Activated T-cell treated with anti-CD3 and anti-CD28 coated beads for 4 hours (primary cell): ENCODE data around the gene LRBA.
"Not testable (repeated sequence)": the region's sequence is repeated elsewhere in the genome, so short reads cannot be mapped to it uniquely, and the experiment has no call there.

Experiments
- DNase-seq: peaks from one replicate; pipeline ENCODE4 v3.0.0-alpha.2; 2020

LRBA gene

GRCh38 chr4:150723727-150724411 lies 291.2 kb downstream of the LRBA start:
- DNase-seq: no peak

GRCh38 chr4:150722908-150723362 lies 292.1 kb downstream of the LRBA start:
- DNase-seq: no peak

DNA sequence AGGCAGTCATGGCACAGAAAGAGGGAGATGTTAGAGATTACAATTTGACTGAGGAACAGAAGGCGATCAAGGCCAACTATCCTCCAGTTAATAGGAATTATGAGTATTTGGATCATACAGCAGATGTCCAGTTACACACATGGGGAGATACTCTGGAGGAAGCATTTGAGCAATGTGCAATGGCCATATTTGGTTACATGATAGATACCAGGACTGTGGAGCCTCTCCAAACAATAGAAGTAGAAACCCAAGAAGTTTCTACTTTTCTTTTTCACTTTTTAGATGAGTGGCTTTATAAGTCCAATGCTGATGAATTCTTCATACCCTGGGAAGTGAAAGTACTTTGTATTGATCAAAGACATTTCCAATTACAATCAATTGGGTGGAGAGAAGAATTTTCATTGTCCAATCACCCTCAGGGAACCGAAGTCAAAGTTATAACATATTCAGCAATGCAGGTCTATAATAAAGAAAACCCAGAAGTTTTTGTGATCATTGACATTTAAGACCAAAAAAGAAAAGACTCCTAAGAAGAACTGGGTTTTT lies 294.0 kb downstream of the LRBA start:
- no peak for DNase-seq

DNA sequence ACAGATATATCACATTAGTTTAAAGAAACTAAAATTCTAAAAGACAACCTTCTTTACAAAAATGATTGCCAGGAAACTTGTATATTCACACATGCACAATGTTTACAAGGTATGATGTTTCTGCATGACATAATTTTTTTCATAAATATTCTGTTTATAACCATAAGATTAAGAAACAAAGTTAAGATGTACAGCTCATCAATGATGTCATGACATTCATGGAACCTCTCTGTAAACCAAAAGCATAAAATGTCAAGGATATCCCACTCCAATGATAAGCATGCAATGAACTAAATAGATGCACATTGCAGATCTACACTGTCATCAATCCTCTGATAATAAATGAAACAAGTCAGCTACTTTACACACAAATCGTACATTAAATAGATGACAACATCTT lies 297.1 kb downstream of the LRBA start:
- no peak for DNase-seq

DNA sequence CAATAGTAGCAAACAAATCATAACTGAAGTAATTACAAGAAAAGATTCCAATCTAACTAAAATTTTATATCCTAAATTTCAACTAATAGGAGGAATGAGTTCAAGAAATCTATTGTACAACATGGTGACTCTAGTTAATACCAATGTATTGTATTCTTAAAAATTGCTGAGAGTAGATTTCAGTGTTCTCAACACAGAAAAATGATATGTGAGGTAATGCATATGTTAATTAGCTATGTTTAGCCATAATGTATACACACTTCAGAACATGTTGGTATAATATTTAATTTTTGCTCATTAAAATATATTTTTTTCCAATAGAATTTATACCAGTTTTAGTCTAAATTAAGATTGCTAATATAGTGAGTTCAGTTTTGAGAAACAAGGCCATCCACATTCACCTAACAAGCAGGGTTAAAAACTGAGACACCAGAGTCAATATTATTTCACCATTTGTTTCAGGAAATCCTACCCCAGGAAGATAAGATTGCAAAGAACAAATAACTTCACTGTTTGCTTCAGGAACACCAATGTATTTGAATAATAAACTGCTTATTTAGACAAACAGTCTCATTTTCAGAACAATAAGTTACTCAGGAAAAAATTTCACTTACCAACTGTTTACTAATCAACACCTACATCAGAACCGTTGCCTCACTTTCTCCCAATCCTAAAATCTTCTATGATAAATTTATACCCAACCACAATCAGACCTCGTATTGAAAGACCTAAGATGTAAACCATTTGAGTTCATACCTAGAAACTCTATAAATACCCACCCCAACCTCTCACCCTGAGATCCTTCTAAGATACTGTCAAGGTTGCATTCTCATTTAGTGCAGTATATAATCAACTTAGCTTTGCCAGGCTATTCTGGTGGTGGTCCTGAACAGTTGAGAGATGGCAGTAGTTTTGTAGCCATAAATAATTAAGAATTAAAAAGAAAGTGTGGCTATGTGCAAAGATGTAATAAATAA lies 300.3 kb downstream of the LRBA start:
- DNase-seq: no peak

DNA sequence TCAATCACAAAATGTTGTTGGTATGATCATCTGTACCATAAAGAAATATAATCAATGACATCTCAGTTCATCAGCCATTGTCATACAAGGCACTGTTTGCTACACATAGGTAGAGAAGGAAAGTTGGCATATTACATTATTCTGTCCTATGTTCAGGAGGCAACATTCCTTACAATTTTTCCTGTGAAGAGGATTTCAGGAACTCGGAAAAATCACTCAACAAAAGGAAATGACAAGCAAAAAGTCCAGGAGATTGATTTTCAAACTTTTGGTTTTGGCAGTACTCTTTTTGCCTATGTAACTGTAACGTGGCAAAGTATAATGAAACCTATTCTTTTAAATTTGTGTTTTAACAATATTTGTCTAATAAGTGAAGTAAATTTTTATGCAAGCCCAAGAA lies 301.8 kb downstream of the LRBA start:
- no peak for DNase-seq

DNA sequence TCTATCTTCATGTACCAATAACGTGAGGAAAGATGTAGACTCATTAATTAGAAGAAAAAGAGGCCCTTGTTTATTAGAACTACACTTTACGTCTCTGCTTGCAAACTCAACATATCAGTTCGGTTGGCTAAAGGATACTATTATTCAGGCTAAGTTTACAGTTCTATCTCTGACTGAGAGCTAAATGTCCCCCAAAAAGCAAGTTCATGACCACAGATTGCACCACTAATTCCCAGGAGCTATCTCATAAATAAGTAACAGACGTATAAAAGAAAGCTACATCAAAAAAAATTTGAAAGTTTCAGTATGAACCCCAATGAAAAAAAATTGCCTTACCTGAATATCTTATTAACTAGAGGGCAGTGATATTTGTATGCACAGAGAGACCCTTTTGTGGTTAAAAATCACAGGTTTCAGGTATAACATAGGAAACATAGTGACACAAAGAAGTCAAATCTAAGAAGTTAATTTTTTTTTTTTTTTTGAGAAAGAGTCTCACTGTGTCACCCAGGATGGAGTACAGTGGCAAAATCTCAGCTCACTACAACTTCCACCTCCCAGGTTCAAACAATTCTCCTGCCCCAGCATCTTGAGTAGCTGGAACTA lies 304.2 kb downstream of the LRBA start:
- DNase-seq: no peak

DNA sequence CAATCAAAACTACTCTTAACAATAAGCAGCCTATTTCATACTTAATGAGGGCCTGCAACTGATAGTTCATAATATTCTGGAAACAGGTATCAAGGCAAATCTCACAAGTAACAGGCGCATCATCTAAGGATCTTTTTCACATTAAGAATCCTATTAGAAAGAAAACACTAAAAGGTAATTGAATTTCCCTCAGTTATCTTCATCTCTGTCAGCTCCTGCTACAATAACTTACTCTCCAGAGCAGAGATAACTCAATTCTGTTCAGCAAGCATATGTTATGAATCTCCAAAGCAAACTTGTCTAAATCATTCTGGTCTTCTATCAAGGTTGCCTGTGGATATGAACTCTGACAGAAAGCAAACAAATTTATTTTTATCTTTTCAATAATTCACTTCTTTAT lies 307.1 kb downstream of the LRBA start:
- no peak for DNase-seq

GRCh38 chr4:150699599-150699998 lies 315.5 kb downstream of the LRBA start:
- no peak for DNase-seq

- DNase-seq: no peak
These were observed 319.9 kb downstream of the LRBA start for GRCh38 chr4:150695162-150695561.

- DNase-seq: no peak
These were observed 320.6 kb downstream of the LRBA start for GRCh38 chr4:150694438-150694837.

DNA sequence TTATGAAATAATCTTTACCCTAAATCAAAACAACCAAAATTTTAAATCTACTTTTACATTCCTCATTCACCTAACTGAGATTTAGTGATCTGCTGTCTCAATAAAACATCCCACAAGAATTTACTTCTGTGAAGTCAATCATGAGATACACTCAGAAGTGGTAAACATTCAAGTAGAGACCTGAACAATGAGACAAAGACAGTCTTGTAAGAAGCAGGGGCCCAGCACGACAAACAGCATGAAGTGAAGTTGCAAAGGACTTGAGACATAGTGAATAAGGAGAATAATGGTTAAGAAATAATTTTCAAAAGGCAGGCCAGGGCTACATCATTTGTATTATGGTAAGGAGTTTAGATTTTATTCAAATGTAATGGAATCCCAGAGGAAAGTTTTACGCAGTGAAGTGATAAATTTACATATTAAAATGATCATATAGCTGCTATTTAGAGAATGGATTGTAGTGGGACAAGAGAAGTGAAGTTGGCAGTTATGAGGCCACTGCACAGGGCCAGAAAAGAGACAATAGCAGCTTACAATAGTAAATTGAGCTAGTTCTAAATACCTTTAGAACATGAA lies 331.2 kb downstream of the LRBA start:
- no peak for DNase-seq

DNA sequence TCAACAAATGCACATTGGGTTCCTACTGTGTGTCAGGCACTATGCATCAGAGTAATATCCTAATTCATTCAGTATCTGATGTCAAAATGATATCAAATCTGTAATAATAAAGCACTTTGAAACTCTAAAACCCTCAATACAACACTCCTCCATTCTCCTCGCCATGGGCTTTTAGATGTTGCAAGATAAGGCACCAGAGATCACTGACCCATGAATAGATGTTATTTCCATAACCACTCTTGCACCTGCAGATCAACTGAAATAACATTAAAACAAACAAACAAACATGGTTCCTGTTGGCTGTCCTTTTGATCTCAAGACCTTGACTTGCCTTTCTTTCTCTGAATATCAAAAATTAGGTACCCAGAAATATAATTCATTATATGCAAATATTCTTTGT lies 333.0 kb downstream of the LRBA start:
- no peak for DNase-seq

GRCh38 chr4:150681063-150681462 lies 334.0 kb downstream of the LRBA start:
- no peak for DNase-seq

GRCh38 chr4:150680651-150681050 lies 334.4 kb downstream of the LRBA start:
- DNase-seq: no peak

GRCh38 chr4:150679765-150680343 lies 335.2 kb downstream of the LRBA start:
- DNase-seq: no peak

DNA sequence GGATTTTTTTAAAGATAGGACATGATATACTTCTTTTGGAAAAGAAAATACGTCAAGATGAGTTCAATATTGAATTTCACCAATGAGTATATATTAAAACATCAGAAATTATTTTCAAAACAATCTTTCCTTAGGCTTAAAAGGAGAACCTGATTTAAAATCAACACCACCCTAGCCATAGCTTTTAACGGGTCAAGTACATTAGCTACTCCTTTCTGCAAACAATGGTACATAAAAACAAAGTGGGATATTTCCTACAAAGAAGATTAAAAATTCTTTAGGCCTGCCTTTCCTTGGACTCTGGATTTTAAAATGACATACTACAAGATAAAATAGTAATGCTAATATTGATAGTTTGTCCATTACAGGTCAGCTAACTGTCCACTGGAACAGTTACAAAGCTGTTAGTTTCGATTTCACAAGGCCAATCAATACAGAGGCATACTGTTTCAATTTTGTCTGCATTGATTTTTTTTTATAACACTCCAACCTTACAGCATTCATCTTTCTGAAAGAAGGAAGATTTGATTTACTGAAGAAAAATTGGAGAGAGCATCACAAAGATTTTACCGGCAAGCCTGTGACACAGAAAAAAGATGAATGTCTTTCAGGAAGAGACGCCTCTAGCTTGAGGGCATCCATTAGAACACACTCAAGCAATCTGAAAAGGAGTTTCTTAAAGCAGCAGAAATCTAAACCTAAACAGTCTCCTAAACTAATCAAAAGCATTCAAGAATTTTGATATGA lies 335.9 kb downstream of the LRBA start:
- no peak for DNase-seq

- DNase-seq: no peak
These were observed 341.3 kb downstream of the LRBA start for GRCh38 chr4:150673793-150674192.

- DNase-seq: no peak
These were observed 346.3 kb downstream of the LRBA start for GRCh38 chr4:150668824-150669223.

DNA sequence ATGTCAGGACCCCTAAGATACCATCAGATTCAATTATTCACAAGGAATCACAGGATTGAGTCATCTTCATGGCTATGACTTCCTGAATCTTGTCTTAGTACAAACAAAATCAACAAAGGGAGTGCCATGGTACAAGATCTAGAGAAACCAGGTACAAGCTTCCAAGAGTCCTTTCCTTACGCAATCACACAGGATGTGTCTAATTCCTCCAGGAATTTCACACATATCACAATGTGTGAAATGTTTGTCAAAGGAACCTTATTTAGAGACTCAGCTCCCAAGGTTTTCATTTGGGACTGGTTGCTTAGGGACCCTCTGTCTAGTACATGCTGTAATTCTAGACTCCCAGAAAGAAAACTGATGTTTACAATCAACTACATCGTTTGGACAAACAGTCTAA lies 350.1 kb downstream of the LRBA start:
- DNase-seq: no peak

GRCh38 chr4:150662686-150663085 lies 352.4 kb downstream of the LRBA start:
- DNase-seq: no peak

GRCh38 chr4:150661551-150661950 lies 353.5 kb downstream of the LRBA start:
- DNase-seq: not testable (repeated sequence)
